Activated CD8-positive, alpha-beta T cell treated with anti-CD3 and anti-CD28 coated beads for 36 hours (primary cell): ENCODE measurements around the gene DDA1. TPM values are rescaled to one million over a fixed set of nuclear protein-coding genes. Genes with fewer than 3 reads are reported as not detected.

Source experiments
- ATAC-seq: fragments of 200-7000 bp; cut with Tn5 transposase; one replicate; pipeline ENCODE4 v1.10.0; 2021; ENCODE audit warnings: mild to moderate bottlenecking, moderate library complexity
- CTCF ChIA-PET: fragments of 350-600 bp; sonication (Branson Sonifier 250); formaldehyde crosslinking; loops from one replicate; lab custom pipeline; 2021; ENCODE audit warnings: antibody characterized with exemption; lab: Charles Lee
- POLR2A ChIA-PET: fragments of 350-600 bp; sonication (Branson Sonifier 250); formaldehyde crosslinking; loops from one replicate; lab custom pipeline; 2021; ENCODE audit warnings: antibody characterized with exemption; lab: Charles Lee
- DNase-seq: peaks from one replicate; pipeline ENCODE4 v3.0.0-alpha.2; 2020
- H3K27ac Mint-ChIP-seq: one replicate; pipeline ENCODE4 v1.8.0; 2021; ENCODE audit warnings: mild to moderate bottlenecking, mixed read lengths
- H3K27me3 Mint-ChIP-seq: one replicate; pipeline ENCODE4 v1.8.0; 2021; ENCODE audit warnings: mixed read lengths
- H3K36me3 Mint-ChIP-seq: one replicate; pipeline ENCODE4 v1.8.0; 2021; ENCODE audit warnings: low read depth, mixed read lengths
- H3K4me1 Mint-ChIP-seq: one replicate; pipeline ENCODE4 v1.8.0; 2021; ENCODE audit warnings: low read depth, mixed read lengths
- H3K4me3 Mint-ChIP-seq: one replicate; pipeline ENCODE4 v1.8.0; 2021; ENCODE audit warnings: mild to moderate bottlenecking, moderate library complexity, mixed read lengths
- H3K9me3 Mint-ChIP-seq: one replicate; pipeline ENCODE4 v1.8.0; 2021; ENCODE audit warnings: mixed read lengths
- intact Hi-C: fragments of 100-400 bp; cut with micrococcal nuclease; formaldehyde crosslinking; loops from one replicate; pipeline ENCODE4 v1.10.0; 2022
- total RNA-seq, 2 experiments: library from RNA; stranded (reverse); gene quantifications; one replicate each; pipeline ENCODE4 v1.2.3, GENCODE V29; 2021
- TF ChIP-seq, protein P1 (sequence below): fragments of 200-600 bp; IDR thresholded peaks from one replicate; pipeline ENCODE4 v1.8.0; 2022; ENCODE audit warnings: antibody characterized with exemption, mild to moderate bottlenecking

The DDA1 gene
- total RNA-seq, 2 experiments from 2014 or later: 25.4 to 33.2 TPM

DNA sequence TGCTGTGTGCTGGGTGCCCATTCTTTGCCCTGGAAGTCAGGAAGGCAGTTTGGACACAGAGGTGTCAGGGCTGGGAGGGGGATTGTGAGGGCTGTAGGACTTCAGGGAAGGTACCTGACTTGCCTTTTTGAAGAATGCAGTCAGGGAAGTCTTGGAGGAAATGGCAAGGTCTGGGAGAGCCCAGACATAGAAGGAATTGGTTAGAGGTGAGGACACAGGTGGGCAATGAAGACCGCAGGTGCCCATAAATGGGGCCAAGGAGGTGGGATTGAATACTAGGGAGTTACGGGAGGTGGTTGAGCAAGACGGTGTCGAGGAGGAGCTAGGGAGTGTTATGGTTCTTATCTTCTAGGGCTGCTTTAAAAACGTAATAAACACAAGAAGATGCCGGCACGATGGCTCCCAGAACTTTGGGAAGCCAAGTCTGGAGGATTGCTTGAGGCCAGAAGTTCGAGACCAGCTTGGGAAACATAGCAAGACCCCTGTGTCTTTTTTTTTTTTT lies 1.4 kb upstream of the DDA1 start:
- peak overlapping the region; percentile 87 for H3K4me3 Mint-ChIP-seq
- TF ChIP-seq, protein P1, sequence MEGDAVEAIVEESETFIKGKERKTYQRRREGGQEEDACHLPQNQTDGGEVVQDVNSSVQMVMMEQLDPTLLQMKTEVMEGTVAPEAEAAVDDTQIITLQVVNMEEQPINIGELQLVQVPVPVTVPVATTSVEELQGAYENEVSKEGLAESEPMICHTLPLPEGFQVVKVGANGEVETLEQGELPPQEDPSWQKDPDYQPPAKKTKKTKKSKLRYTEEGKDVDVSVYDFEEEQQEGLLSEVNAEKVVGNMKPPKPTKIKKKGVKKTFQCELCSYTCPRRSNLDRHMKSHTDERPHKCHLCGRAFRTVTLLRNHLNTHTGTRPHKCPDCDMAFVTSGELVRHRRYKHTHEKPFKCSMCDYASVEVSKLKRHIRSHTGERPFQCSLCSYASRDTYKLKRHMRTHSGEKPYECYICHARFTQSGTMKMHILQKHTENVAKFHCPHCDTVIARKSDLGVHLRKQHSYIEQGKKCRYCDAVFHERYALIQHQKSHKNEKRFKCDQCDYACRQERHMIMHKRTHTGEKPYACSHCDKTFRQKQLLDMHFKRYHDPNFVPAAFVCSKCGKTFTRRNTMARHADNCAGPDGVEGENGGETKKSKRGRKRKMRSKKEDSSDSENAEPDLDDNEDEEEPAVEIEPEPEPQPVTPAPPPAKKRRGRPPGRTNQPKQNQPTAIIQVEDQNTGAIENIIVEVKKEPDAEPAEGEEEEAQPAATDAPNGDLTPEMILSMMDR: no peak
- POLR2A ChIA-PET: interaction anchor here (0.7 to 2.5 kb wide), 2 partner anchors 15 to 30 kb away, joined by 3 to 7 read pairs; no protein-coding TSS in a partner anchor
- H3K27ac Mint-ChIP-seq: no peak overlapping the region
- no peak for ATAC-seq
- peaks cover 2% of the 10 kb centered on the region for H3K36me3 Mint-ChIP-seq
- H3K4me1 Mint-ChIP-seq: peaks cover 39% of the 10 kb centered on the region
- no peaks in the 10 kb centered on the region for H3K9me3 Mint-ChIP-seq
- CTCF ChIA-PET: interaction anchor here (1.5 to 1.8 kb wide), 3 partner anchors 15 to 188 kb away, joined by 4 to 7 read pairs (median 6); no protein-coding TSS in a partner anchor
- no peak for DNase-seq
- intact Hi-C loops: no loop called here
- no peaks in the 10 kb centered on the region for H3K27me3 Mint-ChIP-seq

DNA sequence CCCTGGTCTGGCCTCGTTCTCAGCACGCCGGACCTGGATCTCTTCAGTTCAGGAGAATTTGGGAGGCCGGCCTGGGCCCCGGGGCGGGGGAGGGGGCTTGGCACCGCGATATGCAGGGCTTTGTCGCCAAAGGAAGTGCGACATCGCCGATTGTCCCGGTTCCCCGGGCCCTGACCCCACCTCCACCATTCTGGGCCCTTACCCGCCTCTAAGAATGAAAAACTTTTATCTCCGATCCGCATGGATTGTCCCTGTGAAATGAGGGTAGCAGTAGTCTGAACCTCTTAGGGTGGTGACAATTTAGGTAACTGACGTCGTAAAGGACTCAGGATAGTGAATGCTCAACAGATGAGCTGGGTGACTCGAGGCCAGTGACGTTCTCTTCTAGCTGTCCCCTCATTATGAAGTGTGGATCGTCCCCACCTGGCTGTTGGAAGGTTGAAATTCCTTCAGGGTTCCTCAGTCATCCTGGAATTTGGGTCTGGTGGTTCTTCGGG lies 650 bp downstream of the DDA1 start:
- ChIA-PET CTCF (interaction anchor here (0.8 to 1.5 kb wide), 4 partner anchors 23 to 156 kb away, joined by 3 to 4 read pairs (median 4); no protein-coding TSS in a partner anchor), POLR2A (interaction anchor here (0.5 to 2.5 kb wide), 7 partner anchors 14 to 82 kb away, joined by 3 to 7 read pairs (median 4); no protein-coding TSS in a partner anchor)
- peaks cover 4% of the 10 kb centered on the region for H3K36me3 Mint-ChIP-seq
- peak overlapping the region; percentile 96 for H3K4me3 Mint-ChIP-seq
- H3K4me1 Mint-ChIP-seq: peaks cover 27% of the 10 kb centered on the region
- ATAC-seq (no peak), DNase-seq (peak; percentile 36)
- H3K27ac Mint-ChIP-seq: peak overlapping the region; percentile 95
- no peaks in the 10 kb centered on the region for H3K9me3 Mint-ChIP-seq
- intact Hi-C loops: no loop called here
- no peaks in the 10 kb centered on the region for H3K27me3 Mint-ChIP-seq
- TF ChIP-seq, protein P1: no peak

DNA sequence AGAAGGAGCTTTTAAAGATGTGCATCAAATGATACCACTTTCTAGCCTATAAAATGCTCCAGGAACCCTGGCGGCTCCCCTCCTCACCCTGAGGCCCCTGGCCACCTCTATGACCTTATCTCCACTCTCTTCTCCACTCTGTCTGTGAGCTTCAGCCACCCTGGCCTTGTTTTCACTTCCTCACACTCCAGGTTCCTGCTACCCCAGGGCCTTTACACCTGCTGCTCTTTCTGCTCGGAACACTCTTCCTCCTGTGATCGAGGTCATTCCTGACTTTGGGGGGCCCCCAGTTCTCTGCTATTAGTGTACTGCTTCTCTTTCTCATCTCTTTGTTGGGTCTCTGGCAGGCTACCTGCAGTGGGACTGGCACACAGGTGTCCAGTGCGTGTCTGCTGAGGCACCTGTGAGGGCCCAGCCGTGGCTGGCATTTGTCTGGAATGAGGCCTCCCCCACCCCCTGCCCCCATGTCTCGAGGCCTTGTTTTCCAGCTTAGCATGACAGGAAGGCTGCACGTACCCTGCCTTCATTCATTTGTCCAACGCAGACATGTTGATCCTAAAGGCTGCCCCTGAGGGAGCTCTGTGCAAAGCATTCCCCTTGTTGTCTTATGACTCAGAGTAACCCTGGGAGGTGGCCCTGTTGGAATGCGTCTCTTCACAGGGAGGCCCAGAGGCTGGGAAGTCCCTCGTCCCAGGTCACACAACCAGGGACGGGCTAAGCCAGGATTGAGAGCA lies 2.3 kb downstream of the DDA1 start:
- CTCF ChIA-PET: interaction anchor here (1.5 kb wide), 1 partner anchor 78 kb away, joined by 3 read pairs; no protein-coding TSS in a partner anchor
- TF ChIP-seq, protein P1: no peak

DNA sequence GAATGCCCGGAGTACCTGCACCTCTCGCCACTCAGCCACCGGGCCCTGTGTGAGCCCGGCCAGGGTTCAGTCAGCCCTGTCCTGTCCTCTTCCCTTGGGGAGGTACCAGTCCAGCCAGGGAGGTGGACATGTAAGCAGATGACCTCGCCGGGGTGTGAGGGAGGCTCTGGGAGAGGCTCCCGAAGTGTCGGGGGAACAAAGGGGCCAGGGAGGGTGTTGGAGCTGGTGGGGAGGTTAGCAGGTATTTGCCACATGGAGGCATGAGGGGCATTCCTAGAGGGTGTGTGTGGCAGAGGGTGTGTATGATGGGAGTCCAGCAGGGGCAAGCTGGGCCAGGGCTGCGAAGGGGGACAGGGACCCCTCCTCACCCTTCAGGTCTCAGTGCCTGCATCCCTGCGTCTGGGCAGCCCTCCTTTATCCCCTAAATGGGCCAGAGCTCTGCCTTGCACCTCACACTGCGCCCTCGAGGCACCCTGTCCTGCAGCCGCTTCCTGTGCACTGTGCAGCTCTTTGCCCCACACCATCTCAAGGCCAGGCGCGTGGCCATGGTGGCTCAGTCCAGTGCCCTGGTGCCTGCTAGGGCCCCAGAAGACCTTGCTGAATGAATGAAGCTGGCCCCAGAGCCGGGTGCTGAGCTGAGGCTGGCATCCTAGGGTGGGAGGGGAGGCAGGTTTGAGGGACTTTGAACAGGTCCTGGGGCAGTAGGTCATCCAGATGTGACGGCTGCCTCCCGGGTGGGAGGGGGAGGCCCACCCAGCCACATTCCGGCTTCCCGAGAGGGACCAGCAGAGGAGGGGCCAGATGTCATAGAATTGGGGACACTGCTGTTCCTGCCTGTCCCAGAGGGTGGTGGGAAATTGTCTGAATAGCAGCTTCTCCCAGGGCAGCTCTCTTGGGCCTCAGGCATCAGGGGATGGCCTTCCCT lies 3.1 kb downstream of the DDA1 start:
- ChIA-PET CTCF (interaction anchor here (1.5 kb wide), 1 partner anchor 77 kb away, joined by 3 read pairs; no protein-coding TSS in a partner anchor), POLR2A (interaction anchor here (0.7 to 2.5 kb wide), 3 partner anchors 13 to 21 kb away, joined by 3 to 8 read pairs (median 6); partner anchors contain the start of gene ANO8)
- TF ChIP-seq, protein P1: no peak
- Mint-ChIP-seq H3K4me1 (peaks cover 27% of the 10 kb centered on the region), H3K27ac (no peak overlapping the region), H3K4me3 (no peak overlapping the region), H3K36me3 (peaks cover 11% of the 10 kb centered on the region), H3K27me3 (no peaks in the 10 kb centered on the region), H3K9me3 (no peaks in the 10 kb centered on the region)
- DNase-seq (no peak), ATAC-seq (no peak)
- intact Hi-C loops: no loop called here

More for the DNA sequence above, 2.3 kb downstream of the DDA1 start:
- ATAC-seq (no peak), DNase-seq (no peak)
- intact Hi-C loops: no loop called here
- H3K9me3 Mint-ChIP-seq: no peaks in the 10 kb centered on the region
- POLR2A ChIA-PET: interaction anchor here (1.7 to 2.5 kb wide), 2 partner anchors 17 to 22 kb away, joined by 6 to 8 read pairs; partner anchors contain the start of gene ANO8
- no peaks in the 10 kb centered on the region for H3K27me3 Mint-ChIP-seq
- peaks cover 27% of the 10 kb centered on the region for H3K4me1 Mint-ChIP-seq
- peak overlapping the region; percentile 25 for H3K4me3 Mint-ChIP-seq
- H3K27ac Mint-ChIP-seq: no peak overlapping the region
- H3K36me3 Mint-ChIP-seq: peaks cover 9% of the 10 kb centered on the region
